Endothelial cell (in vitro differentiated cells): Measurements from ENCODE around the gene PLD1. TPM values are rescaled to one million over a fixed set of nuclear protein-coding genes. Genes with fewer than 3 reads are reported as not detected.

Experiments used
- DNase-seq: peaks from one replicate; pipeline ENCODE4 v3.0.0; 2021; ENCODE audit warnings: low spot score
- H3K27ac Mint-ChIP-seq: one replicate; pipeline ENCODE4 v1.8.0; 2021; ENCODE audit warnings: mixed read lengths, inconsistent platforms; ENCODE audit not compliant: unreplicated experiment
- H3K27me3 Mint-ChIP-seq: one replicate; pipeline ENCODE4 v1.8.0; 2021; ENCODE audit warnings: mild to moderate bottlenecking, moderate library complexity, mixed read lengths, inconsistent platforms; ENCODE audit not compliant: unreplicated experiment
- H3K36me3 Mint-ChIP-seq: one replicate; pipeline ENCODE4 v1.8.0; 2021; ENCODE audit warnings: mild to moderate bottlenecking, low read depth, mixed read lengths, inconsistent platforms; ENCODE audit not compliant: unreplicated experiment
- H3K4me1 Mint-ChIP-seq: one replicate; pipeline ENCODE4 v1.8.0; 2021; ENCODE audit warnings: mild to moderate bottlenecking, mixed read lengths, inconsistent platforms; ENCODE audit not compliant: unreplicated experiment
- H3K4me3 Mint-ChIP-seq: one replicate; pipeline ENCODE4 v1.8.0; 2021; ENCODE audit warnings: mild to moderate bottlenecking, mixed read lengths, inconsistent platforms; ENCODE audit not compliant: unreplicated experiment
- H3K9me3 Mint-ChIP-seq: one replicate; pipeline ENCODE4 v1.8.0; 2021; ENCODE audit warnings: mixed read lengths, inconsistent platforms; ENCODE audit not compliant: unreplicated experiment
- total RNA-seq: library from RNA; stranded (reverse); fragmentation: NEBNext Ultra II Directional; extraction: Animal tissue kit (Norgen Biotek cat#: 25700); gene quantifications from one replicate; pipeline ENCODE4 v1.2.1, GENCODE V29; 2021; ENCODE audit not compliant: unreplicated experiment
- TF ChIP-seq, protein P1 (sequence below): fragments of 200-600 bp; sonication (generic); IDR thresholded peaks from one replicate; pipeline ENCODE4 v1.5.0; 2021; ENCODE audit warnings: antibody characterized with exemption; ENCODE audit not compliant: unreplicated experiment

PLD1 gene
- total RNA-seq, 1 donor from 2014 or later: 61.5 TPM

DNA sequence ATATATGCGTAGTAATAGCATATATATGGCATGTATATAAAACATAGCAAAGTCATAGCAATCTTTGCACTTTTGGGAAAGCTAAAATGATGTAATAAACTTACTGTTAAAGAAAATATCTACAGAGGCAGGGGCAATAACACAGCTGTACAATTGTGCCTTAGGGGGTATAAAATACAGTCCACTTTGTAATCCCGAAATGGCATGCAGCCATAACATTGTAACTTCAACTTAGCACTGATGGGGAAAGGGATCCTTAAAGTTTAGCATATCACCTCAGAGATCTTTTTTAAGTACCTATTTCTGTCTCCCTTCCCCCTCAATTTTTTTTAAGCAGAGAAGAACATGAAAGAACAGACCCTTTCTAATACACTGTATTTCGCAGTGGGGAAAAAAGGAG, 40.8 kb downstream of the PLD1 start:
- Mint-ChIP-seq H3K9me3 (no peaks in the 10 kb centered on the region), H3K36me3 (peaks cover 3% of the 10 kb centered on the region), H3K4me3 (no peak overlapping the region), H3K27me3 (no peaks in the 10 kb centered on the region), H3K4me1 (peaks cover 18% of the 10 kb centered on the region), H3K27ac (peak overlapping the region; percentile 36)
- TF ChIP-seq, protein P1, sequence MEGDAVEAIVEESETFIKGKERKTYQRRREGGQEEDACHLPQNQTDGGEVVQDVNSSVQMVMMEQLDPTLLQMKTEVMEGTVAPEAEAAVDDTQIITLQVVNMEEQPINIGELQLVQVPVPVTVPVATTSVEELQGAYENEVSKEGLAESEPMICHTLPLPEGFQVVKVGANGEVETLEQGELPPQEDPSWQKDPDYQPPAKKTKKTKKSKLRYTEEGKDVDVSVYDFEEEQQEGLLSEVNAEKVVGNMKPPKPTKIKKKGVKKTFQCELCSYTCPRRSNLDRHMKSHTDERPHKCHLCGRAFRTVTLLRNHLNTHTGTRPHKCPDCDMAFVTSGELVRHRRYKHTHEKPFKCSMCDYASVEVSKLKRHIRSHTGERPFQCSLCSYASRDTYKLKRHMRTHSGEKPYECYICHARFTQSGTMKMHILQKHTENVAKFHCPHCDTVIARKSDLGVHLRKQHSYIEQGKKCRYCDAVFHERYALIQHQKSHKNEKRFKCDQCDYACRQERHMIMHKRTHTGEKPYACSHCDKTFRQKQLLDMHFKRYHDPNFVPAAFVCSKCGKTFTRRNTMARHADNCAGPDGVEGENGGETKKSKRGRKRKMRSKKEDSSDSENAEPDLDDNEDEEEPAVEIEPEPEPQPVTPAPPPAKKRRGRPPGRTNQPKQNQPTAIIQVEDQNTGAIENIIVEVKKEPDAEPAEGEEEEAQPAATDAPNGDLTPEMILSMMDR: no peak
- DNase-seq: no peak

DNA sequence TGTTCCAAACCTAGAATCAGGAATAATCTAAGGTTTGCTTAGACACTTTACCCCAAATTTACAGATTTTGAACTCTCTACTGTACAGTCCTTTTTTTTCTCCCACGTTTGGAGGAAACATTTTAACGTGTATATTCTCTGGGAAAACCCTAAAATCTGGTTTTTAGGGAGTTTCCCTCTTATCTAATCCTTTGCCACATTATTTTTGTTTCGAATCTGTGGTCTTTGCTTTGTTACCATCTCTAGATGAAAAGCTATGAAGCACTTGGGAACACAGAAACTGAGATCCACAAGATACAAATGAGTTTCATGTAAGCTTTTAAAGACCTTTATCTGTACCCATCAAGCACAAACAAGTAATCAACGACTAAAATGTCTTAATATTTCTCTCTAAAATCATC, 41.3 kb downstream of the PLD1 start:
- H3K4me3 Mint-ChIP-seq: no peak overlapping the region
- no peaks in the 10 kb centered on the region for H3K27me3 Mint-ChIP-seq
- no peaks in the 10 kb centered on the region for H3K9me3 Mint-ChIP-seq
- H3K4me1 Mint-ChIP-seq: peaks cover 18% of the 10 kb centered on the region
- DNase-seq: no peak
- TF ChIP-seq, protein P1: no peak
- H3K36me3 Mint-ChIP-seq: peaks cover 5% of the 10 kb centered on the region
- H3K27ac Mint-ChIP-seq: no peak overlapping the region

DNA sequence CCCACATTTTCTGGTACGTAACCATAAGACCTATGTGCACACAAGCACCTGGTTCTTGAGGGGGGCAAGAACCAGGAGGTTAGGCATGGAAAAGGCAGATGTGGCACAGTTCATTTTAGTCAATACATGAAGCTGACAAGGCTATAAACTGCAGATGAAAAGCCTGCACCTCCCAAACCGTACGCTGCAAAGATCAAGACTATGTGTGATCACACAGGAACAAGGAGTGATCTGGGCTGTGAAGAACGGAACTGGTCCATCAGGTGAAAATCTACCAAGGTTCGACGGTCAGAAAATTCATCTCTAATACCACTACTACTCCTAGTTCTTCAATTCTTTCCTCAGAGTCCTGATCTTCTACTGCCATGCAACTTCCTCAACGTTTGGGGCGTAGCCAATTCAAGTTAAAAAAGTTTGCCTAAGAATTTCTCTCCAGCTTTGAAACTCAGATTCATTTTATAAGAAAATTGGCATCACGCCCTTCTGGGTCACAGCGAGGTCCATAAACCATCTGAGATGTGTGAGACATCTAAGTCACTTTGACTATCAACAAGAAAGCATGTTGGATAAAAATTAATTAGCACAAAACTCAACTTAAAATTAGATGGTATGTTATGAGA, 41.9 kb downstream of the PLD1 start:
- TF ChIP-seq, protein P1: no peak
- no peak overlapping the region for H3K27ac Mint-ChIP-seq
- no peaks in the 10 kb centered on the region for H3K9me3 Mint-ChIP-seq
- H3K4me3 Mint-ChIP-seq: no peak overlapping the region
- H3K36me3 Mint-ChIP-seq: peaks cover 5% of the 10 kb centered on the region
- no peaks in the 10 kb centered on the region for H3K27me3 Mint-ChIP-seq
- peaks cover 18% of the 10 kb centered on the region for H3K4me1 Mint-ChIP-seq
- DNase-seq: no peak

DNA sequence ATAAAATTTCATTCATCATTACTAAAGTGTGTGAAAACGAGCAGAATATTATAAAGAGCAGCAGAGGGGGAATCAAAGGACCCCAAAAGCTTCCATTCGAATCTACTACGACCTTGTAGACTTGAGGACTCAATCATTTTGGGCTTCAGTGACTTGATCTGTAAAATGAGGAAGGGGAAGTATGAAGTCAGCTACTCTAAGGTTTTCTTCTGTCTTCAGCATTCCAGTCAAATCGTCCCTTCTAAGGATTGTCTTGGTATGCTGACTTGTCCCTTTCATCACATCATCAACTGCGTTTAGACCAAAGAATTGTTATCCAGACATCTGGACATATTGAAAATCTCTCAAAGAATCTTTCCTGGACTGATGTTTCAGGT, 44.8 kb downstream of the PLD1 start:
- H3K27ac Mint-ChIP-seq: no peak overlapping the region

DNA sequence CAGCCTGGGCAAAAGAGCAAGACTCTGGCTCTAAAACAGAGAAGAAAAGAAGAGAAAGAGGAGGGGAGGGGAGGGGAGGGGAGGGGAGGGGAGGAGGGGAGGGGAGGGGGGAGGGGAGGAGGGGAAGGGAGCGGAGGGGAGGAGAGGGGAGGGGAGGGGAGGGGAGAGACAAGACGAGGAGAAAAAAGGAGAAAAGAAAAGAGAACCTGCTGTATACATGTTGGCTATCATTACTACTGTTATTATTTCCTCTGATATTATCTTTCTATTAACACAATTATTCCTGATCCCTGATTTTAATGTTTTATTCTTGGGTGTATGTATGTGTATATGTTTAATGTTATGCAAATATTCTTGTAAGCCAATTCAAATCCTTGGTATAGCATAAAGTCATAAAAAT, 46.9 kb downstream of the PLD1 start:
- Mint-ChIP-seq H3K4me1 (no peaks in the 10 kb centered on the region), H3K36me3 (peaks cover 9% of the 10 kb centered on the region), H3K27me3 (no peaks in the 10 kb centered on the region), H3K27ac (no peak overlapping the region), H3K9me3 (no peaks in the 10 kb centered on the region), H3K4me3 (no peak overlapping the region)
- TF ChIP-seq, protein P1: no peak
- no peak for DNase-seq

More for the DNA sequence above, 44.8 kb downstream of the PLD1 start:
- no peaks in the 10 kb centered on the region for H3K9me3 Mint-ChIP-seq
- no peaks in the 10 kb centered on the region for H3K27me3 Mint-ChIP-seq
- no peaks in the 10 kb centered on the region for H3K4me1 Mint-ChIP-seq
- DNase-seq: no peak
- H3K36me3 Mint-ChIP-seq: peaks cover 9% of the 10 kb centered on the region
- TF ChIP-seq, protein P1: no peak
- H3K4me3 Mint-ChIP-seq: no peak overlapping the region
